NCI-H2196 (cell line): ENCODE results near the gene FAM185A.
"Not testable (repeated sequence)": the region's sequence is repeated elsewhere in the genome, so short reads cannot be mapped to it uniquely, and the experiment has no call there.

ENCODE experiments used
- DNase-seq: peaks from one replicate; lab custom pipeline; 2025; ENCODE audit not compliant: unreplicated experiment; lab: John Stamatoyannopoulos, UW

Gene FAM185A

GRCh38 chr7:102776217-102776616 is 27.4 kb downstream of the FAM185A start:
- not testable (repeated sequence) for DNase-seq

- not testable (repeated sequence) for DNase-seq
Measured at GRCh38 chr7:102778663-102779062, 29.9 kb downstream of the FAM185A start.

GRCh38 chr7:102780926-102781325 is 32.1 kb downstream of the FAM185A start:
- DNase-seq: not testable (repeated sequence)

- DNase-seq: not testable (repeated sequence)
Measured at GRCh38 chr7:102788770-102789169, 40.0 kb downstream of the FAM185A start.

- DNase-seq: not testable (repeated sequence)
Measured at GRCh38 chr7:102790364-102791100, 41.7 kb downstream of the FAM185A start.

- not testable (repeated sequence) for DNase-seq
Measured at GRCh38 chr7:102791367-102791766, 42.6 kb downstream of the FAM185A start.

- DNase-seq: not testable (repeated sequence)
Measured at GRCh38 chr7:102791831-102792230, 43.0 kb downstream of the FAM185A start.

- not testable (repeated sequence) for DNase-seq
Measured at GRCh38 chr7:102794567-102794966, 45.8 kb downstream of the FAM185A start.

- not testable (repeated sequence) for DNase-seq
Measured at GRCh38 chr7:102795987-102796595, 47.3 kb downstream of the FAM185A start.

GRCh38 chr7:102806613-102807012 is 57.8 kb downstream of the FAM185A start:
- DNase-seq: no peak

GRCh38 chr7:102810916-102811315 is 62.1 kb downstream of the FAM185A start:
- no peak for DNase-seq

- DNase-seq: no peak
Measured at GRCh38 chr7:102811942-102812678, 63.3 kb downstream of the FAM185A start.

GRCh38 chr7:102813191-102814024 is 64.6 kb downstream of the FAM185A start:
- DNase-seq: no peak

- no peak for DNase-seq
Measured at GRCh38 chr7:102814025-102814471, 65.2 kb downstream of the FAM185A start.

- no peak for DNase-seq
Measured at GRCh38 chr7:102817616-102818573, 69.1 kb downstream of the FAM185A start.

- no peak for DNase-seq
Measured at GRCh38 chr7:102819151-102819550, 70.4 kb downstream of the FAM185A start.

- DNase-seq: no peak
Measured at GRCh38 chr7:102821994-102822747, 73.4 kb downstream of the FAM185A start.

- no peak for DNase-seq
Measured at GRCh38 chr7:102823390-102824119, 74.8 kb downstream of the FAM185A start.
